A549 treated with CpdA at 1 μM for 4 hours (cell line): ENCODE results near the gene RFC2. TPM values are rescaled to one million over a fixed set of nuclear protein-coding genes. Genes with fewer than 3 reads are reported as not detected.

Experiments used
- total RNA-seq: library from RNA; stranded (reverse); fragments of 200-300 nt; extraction: Qiagen RNA extraction; gene quantifications from 5 replicates; pipeline ENCODE4 v1.2.3, GENCODE V29; 2022; ENCODE audit warnings: low read depth

The RFC2 gene
- 56.7 to 71.2 TPM (median 57.9 TPM) in 5 replicates for total RNA-seq

DNA sequence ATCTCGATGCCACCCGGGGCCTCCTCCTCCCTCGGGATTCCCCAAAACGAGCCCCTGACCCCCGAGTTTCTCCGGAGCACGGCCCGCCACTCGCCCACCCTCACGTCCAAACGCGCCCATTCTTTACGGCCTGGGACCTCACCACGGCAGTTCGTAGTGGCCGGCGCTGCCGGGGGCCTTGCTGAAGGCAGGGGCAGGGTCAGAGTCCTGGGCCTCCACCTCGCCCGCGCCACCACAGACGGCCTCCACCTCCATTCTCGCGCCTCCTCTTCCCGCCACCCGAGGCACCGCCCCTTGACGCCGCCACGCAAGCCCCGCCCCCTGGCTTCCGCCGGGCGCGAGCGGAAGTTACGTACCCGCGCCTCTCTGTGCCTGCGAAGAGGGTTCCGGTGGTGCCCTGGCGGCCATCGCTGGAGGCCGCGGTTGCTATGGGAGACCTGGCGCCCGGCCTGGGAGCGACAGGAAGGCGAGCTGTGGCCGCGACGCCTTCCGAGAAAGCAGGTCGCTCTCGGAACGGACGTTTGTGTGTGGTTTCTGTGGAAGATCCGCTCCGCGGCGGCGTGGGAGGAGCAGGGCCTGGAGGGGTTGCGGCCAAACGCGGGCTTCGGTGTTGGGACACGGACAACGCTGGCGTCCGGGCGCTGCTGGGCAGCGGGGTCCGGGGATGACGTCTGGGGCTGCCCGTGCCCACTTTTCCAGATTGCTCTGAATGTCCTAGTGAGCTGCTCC lies at the start of gene RFC2:
TSS of gene RFC2 (minus strand) at position 271 of the 729 bp plus-strand sequence. CDS start at position 255, 16 bp downstream.

DNA sequence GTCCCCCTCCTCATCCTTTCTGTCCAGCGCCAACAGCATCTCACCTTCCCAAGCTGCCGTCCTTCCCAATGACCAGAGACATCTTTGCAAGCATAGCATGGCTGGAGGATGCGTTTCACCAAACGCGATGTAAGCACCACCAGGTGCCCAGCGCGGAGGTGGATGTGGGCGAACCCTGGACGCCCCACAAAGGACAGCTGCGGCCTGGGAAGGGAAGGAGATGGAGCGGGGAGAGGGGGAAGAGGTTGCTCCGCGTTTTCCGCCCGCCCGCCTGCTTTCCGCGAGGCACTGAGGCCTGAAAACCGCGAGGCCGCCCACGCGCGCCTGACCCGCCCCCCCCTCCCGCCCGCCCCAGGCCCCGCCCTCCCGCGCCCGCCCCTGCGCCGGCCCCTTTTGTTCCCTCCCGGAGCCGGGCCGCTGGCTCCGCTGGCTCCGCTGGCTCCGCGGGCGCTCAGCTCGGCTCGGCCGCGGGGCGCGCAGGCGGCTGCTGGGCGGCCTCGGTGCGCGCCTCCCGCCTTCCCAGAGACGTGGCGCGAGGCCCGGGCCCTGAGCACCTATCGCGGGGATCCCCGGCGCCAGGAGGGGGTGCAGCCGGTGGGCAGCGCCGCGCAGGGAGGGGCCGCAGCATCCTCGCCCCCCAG lies 34.9 kb upstream of the RFC2 start, which contains the start of gene CLIP2:
TSS of gene CLIP2 (plus strand) at position 390 of the 641 bp plus-strand sequence. CDS start 28,140 bp downstream, outside the sequence.

Other genes starting within 250 kb of the RFC2 start
- gene ELN, start 226.2 kb downstream of the RFC2 start, total RNA-seq, result 0.07 to 0.13 TPM (median 0.09 TPM) in 4 of 5 replicates, not detected in the other
- gene LIMK1, start 170.6 kb downstream of the RFC2 start, total RNA-seq, result 34.0 to 39.9 TPM (median 36.5 TPM) in 5 replicates
- gene EIF4H, start 80.0 kb downstream of the RFC2 start, total RNA-seq, result 296 to 344 TPM (median 305 TPM) in 5 replicates
- gene LAT2, start 44.4 kb downstream of the RFC2 start, total RNA-seq, result 0.89 to 1.3 TPM (median 1.1 TPM) in 5 replicates
- gene CLIP2, start 35.0 kb upstream of the RFC2 start, total RNA-seq, result 15.3 to 23.4 TPM (median 19.2 TPM) in 5 replicates
- 7.7 to 12.5 TPM (median 10.5 TPM) in 5 replicates for gene GTF2IRD1, start 199.5 kb upstream of the RFC2 start, total RNA-seq